Glutamatergic neuron (in vitro differentiated cells): ENCODE measurements around the gene DLEU7. TPM values are rescaled to one million over a fixed set of nuclear protein-coding genes. Genes with fewer than 3 reads are reported as not detected.

ENCODE experiments used
- DNase-seq: peaks from one replicate; pipeline ENCODE4 v3.0.0; 2022
- H3K27ac Mint-ChIP-seq: one replicate; pipeline ENCODE4 v1.8.0; 2020; ENCODE audit warnings: mild to moderate bottlenecking, mixed read lengths, inconsistent platforms; ENCODE audit not compliant: unreplicated experiment
- H3K27me3 Mint-ChIP-seq: one replicate; pipeline ENCODE4 v1.8.0; 2020; ENCODE audit warnings: mild to moderate bottlenecking, moderate library complexity, mixed read lengths, inconsistent platforms; ENCODE audit not compliant: unreplicated experiment
- H3K36me3 Mint-ChIP-seq: one replicate; pipeline ENCODE4 v1.8.0; 2020; ENCODE audit warnings: mild to moderate bottlenecking, mixed read lengths, inconsistent platforms; ENCODE audit not compliant: unreplicated experiment
- H3K4me1 Mint-ChIP-seq: one replicate; pipeline ENCODE4 v1.8.0; 2020; ENCODE audit warnings: mild to moderate bottlenecking, low read depth, mixed read lengths, inconsistent platforms; ENCODE audit not compliant: unreplicated experiment
- H3K4me3 Mint-ChIP-seq: one replicate; pipeline ENCODE4 v1.8.0; 2020; ENCODE audit warnings: mild to moderate bottlenecking, mixed read lengths, inconsistent platforms; ENCODE audit not compliant: unreplicated experiment
- H3K9me3 Mint-ChIP-seq: one replicate; pipeline ENCODE4 v1.8.0; 2020; ENCODE audit warnings: mild to moderate bottlenecking, moderate library complexity, mixed read lengths, inconsistent platforms; ENCODE audit not compliant: unreplicated experiment
- total RNA-seq: library from RNA; stranded (reverse); fragmentation: NEBNext Ultra II Directional; extraction: Animal tissue kit (Norgen Biotek cat#: 25700); gene quantifications from one replicate; pipeline ENCODE4 v1.2.1, GENCODE V29; 2021; ENCODE audit not compliant: unreplicated experiment
- TF ChIP-seq, protein P1 (sequence below): fragments of 200-600 bp; sonication (generic); IDR thresholded peaks from one replicate; pipeline ENCODE4 v1.5.0; 2021; ENCODE audit not compliant: partially characterized antibody, unreplicated experiment

Gene DLEU7
- total RNA-seq, 1 donor from 2014 or later = 2.3 TPM

GRCh38 chr13:50864492-50864891 lies 21.0 kb upstream of the DLEU7 start:
- Mint-ChIP-seq H3K36me3 (peaks cover 7% of the 10 kb centered on the region), H3K4me1 (no peaks in the 10 kb centered on the region), H3K4me3 (no peak overlapping the region), H3K27ac (no peak overlapping the region), H3K9me3 (peaks cover 7% of the 10 kb centered on the region), H3K27me3 (no peaks in the 10 kb centered on the region)
- TF ChIP-seq, protein P1, sequence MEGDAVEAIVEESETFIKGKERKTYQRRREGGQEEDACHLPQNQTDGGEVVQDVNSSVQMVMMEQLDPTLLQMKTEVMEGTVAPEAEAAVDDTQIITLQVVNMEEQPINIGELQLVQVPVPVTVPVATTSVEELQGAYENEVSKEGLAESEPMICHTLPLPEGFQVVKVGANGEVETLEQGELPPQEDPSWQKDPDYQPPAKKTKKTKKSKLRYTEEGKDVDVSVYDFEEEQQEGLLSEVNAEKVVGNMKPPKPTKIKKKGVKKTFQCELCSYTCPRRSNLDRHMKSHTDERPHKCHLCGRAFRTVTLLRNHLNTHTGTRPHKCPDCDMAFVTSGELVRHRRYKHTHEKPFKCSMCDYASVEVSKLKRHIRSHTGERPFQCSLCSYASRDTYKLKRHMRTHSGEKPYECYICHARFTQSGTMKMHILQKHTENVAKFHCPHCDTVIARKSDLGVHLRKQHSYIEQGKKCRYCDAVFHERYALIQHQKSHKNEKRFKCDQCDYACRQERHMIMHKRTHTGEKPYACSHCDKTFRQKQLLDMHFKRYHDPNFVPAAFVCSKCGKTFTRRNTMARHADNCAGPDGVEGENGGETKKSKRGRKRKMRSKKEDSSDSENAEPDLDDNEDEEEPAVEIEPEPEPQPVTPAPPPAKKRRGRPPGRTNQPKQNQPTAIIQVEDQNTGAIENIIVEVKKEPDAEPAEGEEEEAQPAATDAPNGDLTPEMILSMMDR = no peak
- DNase-seq = no peak

GRCh38 chr13:50855681-50856080 lies 12.2 kb upstream of the DLEU7 start:
- Mint-ChIP-seq H3K4me1 (no peaks in the 10 kb centered on the region), H3K36me3 (peaks cover 28% of the 10 kb centered on the region), H3K4me3 (no peak overlapping the region), H3K27me3 (peaks cover 2% of the 10 kb centered on the region), H3K27ac (no peak overlapping the region), H3K9me3 (peaks cover 12% of the 10 kb centered on the region)
- no peak for DNase-seq
- TF ChIP-seq, protein P1 = no peak

- Mint-ChIP-seq H3K9me3 (peaks cover 2% of the 10 kb centered on the region), H3K27ac (no peak overlapping the region), H3K4me1 (peaks cover 4% of the 10 kb centered on the region), H3K27me3 (peaks cover 3% of the 10 kb centered on the region), H3K4me3 (no peak overlapping the region), H3K36me3 (no peaks in the 10 kb centered on the region)
- TF ChIP-seq, protein P1 = no peak
- no peak for DNase-seq
Measured at GRCh38 chr13:50850445-50850844, 7.0 kb upstream of the DLEU7 start.

DNA sequence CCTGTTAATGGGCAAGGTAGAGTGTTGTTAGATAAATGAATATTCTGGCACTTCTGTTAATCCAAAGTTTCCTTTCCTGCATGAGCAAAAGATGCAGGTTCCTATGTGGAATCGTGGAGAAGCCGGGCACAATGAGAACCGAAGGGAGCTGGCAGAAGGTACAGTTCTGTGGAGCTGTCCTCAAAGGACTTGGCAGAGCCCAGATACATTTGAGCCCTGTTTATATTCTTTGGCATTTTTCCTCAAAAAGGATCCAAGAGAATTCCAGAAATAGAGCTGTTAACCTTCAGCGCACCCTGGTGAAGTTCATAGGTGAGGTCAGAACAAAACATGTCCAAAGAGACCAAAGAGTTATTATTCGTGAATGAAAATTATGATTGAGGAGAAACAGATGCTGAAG lies 4.0 kb upstream of the DLEU7 start:
- no peak overlapping the region for H3K4me3 Mint-ChIP-seq

GRCh38 chr13:50846861-50847475 lies 3.5 kb upstream of the DLEU7 start:
- DNase-seq = no peak
- Mint-ChIP-seq H3K36me3 (no peaks in the 10 kb centered on the region), H3K27me3 (peaks cover 1% of the 10 kb centered on the region), H3K9me3 (peaks cover 4% of the 10 kb centered on the region), H3K4me3 (no peak overlapping the region), H3K27ac (no peak overlapping the region), H3K4me1 (peaks cover 18% of the 10 kb centered on the region)
- TF ChIP-seq, protein P1 = no peak

More for the DNA sequence above, 4.0 kb upstream of the DLEU7 start:
- Mint-ChIP-seq H3K4me1 (peaks cover 13% of the 10 kb centered on the region), H3K27ac (no peak overlapping the region), H3K27me3 (peaks cover 1% of the 10 kb centered on the region), H3K9me3 (peaks cover 4% of the 10 kb centered on the region), H3K36me3 (no peaks in the 10 kb centered on the region)
- no peak for DNase-seq
- TF ChIP-seq, protein P1 = no peak
